ENCODE results near the gene LRRC3C.
"Not testable (repeated sequence)": the region's sequence is repeated elsewhere in the genome, so short reads cannot be mapped to it uniquely, and the experiment has no call there.

Gene LRRC3C

DNA sequence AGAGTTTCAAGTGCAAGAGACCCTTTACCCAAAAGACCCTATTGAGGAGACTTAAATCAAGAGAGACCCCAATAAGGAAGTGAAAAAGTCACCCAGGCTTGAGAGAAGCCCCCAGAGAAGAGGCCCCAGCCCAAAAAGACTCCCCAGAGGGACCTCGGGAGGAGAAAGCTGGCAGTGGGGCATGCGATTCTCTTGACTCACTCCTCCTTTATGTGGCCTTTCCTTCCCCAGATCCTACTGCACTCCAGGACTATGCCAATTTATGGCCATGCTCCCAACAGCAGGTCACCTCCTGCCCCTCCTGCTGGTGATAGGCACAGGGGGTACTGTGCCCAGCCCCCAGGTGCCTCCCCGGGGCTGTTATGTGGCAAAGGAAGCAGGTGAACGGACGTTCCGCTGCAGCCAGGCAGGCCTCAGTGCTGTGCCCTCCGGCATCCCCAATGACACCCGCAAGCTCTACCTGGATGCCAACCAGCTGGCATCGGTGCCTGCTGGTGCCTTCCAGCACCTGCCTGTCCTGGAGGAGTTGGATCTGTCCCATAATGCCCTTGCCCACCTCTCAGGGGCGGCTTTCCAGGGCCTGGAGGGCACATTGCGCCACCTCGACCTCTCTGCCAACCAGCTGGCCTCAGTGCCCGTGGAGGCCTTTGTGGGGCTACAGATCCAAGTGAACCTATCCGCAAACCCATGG lies 16.3 kb downstream of the LRRC3C start:
- no peaks in the 10 kb centered on the region for H3K27me3 ChIP-seq (ENCODE audit: control insufficient read depth, insufficient read depth, low read length)
- no peak overlapping the region for H3K27ac ChIP-seq (ENCODE audit: low read depth, low read length)
- no peak overlapping the region for H3K4me3 ChIP-seq (ENCODE audit: low read length)
- peaks cover 11% of the 10 kb centered on the region for H3K4me1 ChIP-seq (ENCODE audit: control insufficient read depth, insufficient read depth, low read length)
- no peak overlapping the region for H3K9ac ChIP-seq (ENCODE audit: low read length)
- no peaks in the 10 kb centered on the region for H3K36me3 ChIP-seq (ENCODE audit: control insufficient read depth, insufficient read depth, low read length)

DNA sequence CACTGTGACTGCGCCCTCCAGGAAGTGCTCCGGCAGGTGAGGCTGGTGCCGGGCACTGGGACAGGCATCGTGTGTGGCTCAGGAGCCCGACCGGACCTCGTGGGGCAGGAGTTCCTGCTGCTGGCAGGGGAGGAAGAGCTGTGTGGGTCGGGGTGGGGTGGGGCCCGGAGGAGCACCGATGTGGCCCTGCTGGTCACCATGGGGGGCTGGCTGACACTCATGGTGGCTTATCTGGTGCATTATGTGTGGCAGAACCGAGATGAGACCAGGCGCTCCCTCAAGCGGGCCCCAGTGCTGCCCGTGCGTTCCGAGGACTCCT lies 16.8 kb downstream of the LRRC3C start:
- Histone ChIP-seq H3K4me1 (ENCODE audit: control insufficient read depth, insufficient read depth, low read length) (peaks cover 8% of the 10 kb centered on the region), H3K27me3 (ENCODE audit: control insufficient read depth, insufficient read depth, low read length) (no peaks in the 10 kb centered on the region), H3K36me3 (ENCODE audit: control insufficient read depth, insufficient read depth, low read length) (no peaks in the 10 kb centered on the region), H3K4me3 (ENCODE audit: low read length) (no peak overlapping the region), H3K27ac (ENCODE audit: low read depth, low read length) (no peak overlapping the region), H3K9ac (ENCODE audit: low read length) (no peak overlapping the region)

DNA sequence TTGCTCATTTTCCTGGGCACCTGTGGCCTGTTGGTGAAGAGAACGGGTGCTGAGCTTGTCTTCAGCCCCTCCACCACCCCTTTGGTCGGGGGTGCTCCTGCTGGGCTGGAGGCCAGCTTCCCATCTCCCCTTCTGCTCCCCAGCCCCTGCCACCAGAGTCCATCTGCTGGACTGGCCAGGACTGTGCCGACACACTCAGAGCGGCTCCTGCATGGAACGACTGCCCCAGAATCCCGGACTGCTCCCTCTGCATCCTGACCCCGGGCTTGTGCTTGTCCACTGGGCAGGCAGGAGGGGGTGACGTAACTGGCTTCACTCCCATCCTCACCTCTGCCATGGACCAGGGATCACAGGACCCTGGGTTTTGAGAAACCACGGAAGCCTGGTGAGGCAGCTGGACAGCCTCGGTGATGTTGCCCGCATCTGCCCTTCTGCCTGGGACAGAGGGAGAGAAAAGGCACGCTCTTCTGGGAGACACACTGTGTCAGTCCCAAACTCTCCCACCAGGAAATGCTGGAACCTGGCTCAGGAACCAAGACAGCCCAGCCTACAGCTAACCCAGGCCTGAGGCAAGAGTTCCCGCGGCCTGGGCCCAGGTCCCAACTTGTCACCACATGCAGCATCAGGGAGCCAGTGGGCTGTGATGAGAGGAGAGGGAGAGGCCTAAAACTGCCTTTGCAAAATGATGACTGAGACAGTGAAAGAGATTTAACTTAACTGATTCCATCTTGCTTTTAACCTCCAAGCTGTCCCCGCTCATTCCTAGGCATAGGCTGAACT lies 19.2 kb downstream of the LRRC3C start:
- no peak overlapping the region for H3K27ac ChIP-seq (ENCODE audit: low read depth, low read length)
- H3K27me3 ChIP-seq (ENCODE audit: control insufficient read depth, insufficient read depth, low read length) = no peaks in the 10 kb centered on the region
- no peaks in the 10 kb centered on the region for H3K36me3 ChIP-seq (ENCODE audit: control insufficient read depth, insufficient read depth, low read length)
- H3K4me1 ChIP-seq (ENCODE audit: control insufficient read depth, insufficient read depth, low read length) = no peaks in the 10 kb centered on the region
- no peak overlapping the region for H3K4me3 ChIP-seq (ENCODE audit: low read length)
- H3K9ac ChIP-seq (ENCODE audit: low read length) = no peak overlapping the region

DNA sequence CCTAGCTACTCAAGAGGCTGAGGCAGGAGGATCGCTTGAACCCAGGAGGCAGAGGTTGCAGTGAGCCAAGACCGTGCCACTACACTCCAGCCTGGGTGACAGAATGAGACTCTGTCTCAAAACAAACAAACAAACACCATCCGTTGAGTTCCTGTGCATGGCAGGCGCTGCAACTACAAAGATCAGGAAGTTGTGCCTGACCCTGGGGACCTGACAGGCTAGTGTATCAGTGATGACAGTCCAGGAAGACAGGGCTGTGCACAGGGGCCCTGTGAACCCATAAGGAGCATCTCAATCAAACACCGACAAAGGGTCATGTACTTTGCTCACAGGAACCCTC lies 20.9 kb downstream of the LRRC3C start:
- not testable (repeated sequence) for H3K27me3 ChIP-seq (ENCODE audit: control insufficient read depth, insufficient read depth, low read length); H3K4me3 ChIP-seq (ENCODE audit: low read length); H3K36me3 ChIP-seq (ENCODE audit: control insufficient read depth, insufficient read depth, low read length); H3K4me1 ChIP-seq (ENCODE audit: control insufficient read depth, insufficient read depth, low read length); H3K9ac ChIP-seq (ENCODE audit: low read length); H3K27ac ChIP-seq (ENCODE audit: low read depth, low read length)

DNA sequence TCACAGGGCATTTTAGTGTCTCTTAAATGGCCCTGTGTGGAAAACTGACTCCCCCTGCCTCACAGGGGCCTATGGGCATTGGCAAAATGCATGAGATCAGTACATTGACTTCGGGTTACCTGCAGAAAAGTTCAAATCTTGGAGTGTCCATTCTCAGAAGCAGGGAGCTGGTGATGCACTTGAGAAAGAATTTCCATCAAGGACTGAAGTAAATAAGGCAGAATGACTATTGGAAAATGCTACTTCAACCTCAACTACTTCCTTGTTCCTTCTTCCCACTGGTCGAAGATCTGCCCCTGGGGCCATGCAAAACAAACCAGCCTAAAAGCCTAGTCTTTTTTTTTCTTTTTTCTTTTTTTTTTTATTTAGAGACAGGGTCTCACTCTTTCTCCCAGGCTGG lies 21.5 kb downstream of the LRRC3C start:
- Histone ChIP-seq H3K27ac (ENCODE audit: low read depth, low read length) (no peak overlapping the region), H3K9ac (ENCODE audit: low read length) (no peak overlapping the region), H3K4me3 (ENCODE audit: low read length) (no peak overlapping the region), H3K36me3 (ENCODE audit: control insufficient read depth, insufficient read depth, low read length) (no peaks in the 10 kb centered on the region), H3K4me1 (ENCODE audit: control insufficient read depth, insufficient read depth, low read length) (peaks cover 5% of the 10 kb centered on the region), H3K27me3 (ENCODE audit: control insufficient read depth, insufficient read depth, low read length) (no peaks in the 10 kb centered on the region)

DNA sequence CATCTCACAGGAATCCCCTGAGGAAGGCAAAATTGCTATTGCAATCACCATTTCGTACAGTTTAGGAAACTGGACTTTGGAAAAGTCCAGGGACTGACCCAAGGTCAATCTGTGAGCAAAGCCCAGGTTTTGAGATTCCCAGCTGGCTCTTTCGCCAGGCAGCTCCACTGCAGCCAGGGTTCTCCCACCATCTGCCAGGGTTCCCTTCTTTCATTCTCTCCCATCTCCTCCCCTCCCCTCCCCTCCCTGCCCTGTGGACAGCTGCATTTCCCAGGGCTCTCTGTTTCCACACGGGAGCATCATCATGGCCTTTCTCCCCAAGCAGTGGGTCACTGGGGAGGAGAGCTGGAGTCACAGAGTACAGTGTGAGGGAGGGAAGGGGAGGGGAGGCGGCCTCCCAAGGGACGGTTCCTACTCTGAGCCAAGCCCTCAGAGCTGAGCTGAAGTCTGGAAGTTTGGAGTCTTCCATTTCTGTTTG lies 23.4 kb downstream of the LRRC3C start:
- no peak overlapping the region for H3K27ac ChIP-seq (ENCODE audit: low read depth, low read length)
- H3K9ac ChIP-seq (ENCODE audit: low read length) = no peak overlapping the region
- H3K4me1 ChIP-seq (ENCODE audit: control insufficient read depth, insufficient read depth, low read length) = peaks cover 5% of the 10 kb centered on the region
- no peaks in the 10 kb centered on the region for H3K36me3 ChIP-seq (ENCODE audit: control insufficient read depth, insufficient read depth, low read length)
- no peak overlapping the region for H3K4me3 ChIP-seq (ENCODE audit: low read length)
- no peaks in the 10 kb centered on the region for H3K27me3 ChIP-seq (ENCODE audit: control insufficient read depth, insufficient read depth, low read length)

DNA sequence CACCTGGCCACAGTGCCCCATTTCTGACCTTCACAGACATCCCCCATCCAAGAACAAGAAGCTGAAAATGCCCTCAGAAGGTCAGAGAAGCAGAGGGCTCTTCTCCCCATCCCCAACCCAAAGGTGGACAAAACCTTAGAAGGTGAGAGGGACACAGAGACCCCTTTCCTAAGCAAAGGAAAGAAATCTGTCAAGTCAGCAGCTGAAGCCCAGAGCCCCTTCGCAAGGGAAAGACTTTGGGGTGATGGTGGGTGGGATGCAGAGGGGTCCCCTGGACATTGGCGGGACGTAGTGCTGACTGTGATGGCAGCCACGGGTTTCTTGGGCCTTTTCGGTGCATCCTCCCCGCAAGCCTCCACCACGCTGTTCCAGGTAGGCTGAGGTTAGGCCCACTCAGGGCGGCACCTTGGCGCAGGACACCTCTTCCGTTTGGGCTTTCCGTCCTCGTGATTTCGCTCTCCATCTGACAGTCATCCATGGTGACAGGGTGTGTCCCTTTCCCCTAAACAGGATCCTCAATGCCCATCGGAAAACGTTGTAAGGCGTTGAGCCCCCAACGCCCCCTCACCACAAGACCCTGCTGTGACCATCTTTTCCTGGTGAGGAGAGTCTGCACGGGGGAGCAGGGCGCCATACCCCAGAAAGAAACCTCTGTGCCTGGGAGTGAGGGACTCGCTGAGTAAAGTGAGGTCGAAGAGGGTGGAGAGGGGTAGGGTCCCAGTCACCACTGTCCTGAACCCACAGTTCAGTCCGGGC lies 24.6 kb downstream of the LRRC3C start:
- H3K4me3 ChIP-seq (ENCODE audit: low read length) = peak overlapping the region; percentile 81

DNA sequence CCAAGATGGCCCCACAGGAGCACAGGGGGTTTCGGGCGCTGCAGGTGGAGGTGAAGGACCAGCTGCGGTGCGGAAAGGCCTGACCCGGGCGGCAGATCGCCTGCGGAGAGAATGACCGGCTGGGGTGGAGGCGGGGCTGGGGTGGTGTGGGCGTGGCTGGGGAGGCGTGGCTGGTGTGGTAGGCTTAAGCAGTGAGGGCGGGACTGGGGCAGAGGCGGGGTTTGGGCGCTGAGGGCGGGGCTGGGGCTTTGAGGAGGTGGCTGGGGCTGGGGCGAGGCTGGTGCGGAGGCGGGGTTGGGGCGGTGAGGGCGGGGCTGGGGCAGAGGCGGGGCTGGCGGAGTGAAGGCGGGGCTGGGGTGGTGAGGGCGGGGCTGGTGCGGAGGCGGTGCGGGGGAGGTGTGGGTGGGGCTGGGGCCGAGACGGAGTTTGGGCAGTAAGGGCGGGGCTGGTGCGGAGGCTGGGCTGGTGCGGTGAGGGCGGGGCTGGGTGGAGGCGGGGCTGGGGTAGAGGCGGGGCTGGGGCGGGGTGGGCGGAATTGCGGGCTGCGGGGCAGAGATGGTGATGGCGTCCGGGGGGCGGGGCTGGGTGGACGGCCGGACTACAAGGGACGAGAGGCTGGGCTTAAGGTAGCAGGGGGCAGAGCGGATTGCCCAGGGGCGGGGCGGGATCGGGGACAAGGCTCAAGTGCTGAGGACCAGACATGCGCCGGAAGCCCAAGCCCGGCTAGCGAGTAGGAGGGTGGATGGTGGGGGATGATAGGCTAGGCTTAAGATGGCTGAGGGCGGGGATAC lies 25.3 kb downstream of the LRRC3C start:
- H3K9ac ChIP-seq (ENCODE audit: low read length) = peak overlapping the region; percentile 87
- peak overlapping the region; percentile 48 for H3K27ac ChIP-seq (ENCODE audit: low read depth, low read length)

More for the DNA sequence above, 24.6 kb downstream of the LRRC3C start:
- peak overlapping the region; percentile 87 for H3K9ac ChIP-seq (ENCODE audit: low read length)
- H3K36me3 ChIP-seq (ENCODE audit: control insufficient read depth, insufficient read depth, low read length) = no peaks in the 10 kb centered on the region
- no peaks in the 10 kb centered on the region for H3K27me3 ChIP-seq (ENCODE audit: control insufficient read depth, insufficient read depth, low read length)
- no peak overlapping the region for H3K27ac ChIP-seq (ENCODE audit: low read depth, low read length)
- H3K4me1 ChIP-seq (ENCODE audit: control insufficient read depth, insufficient read depth, low read length) = peaks cover 5% of the 10 kb centered on the region

DNA sequence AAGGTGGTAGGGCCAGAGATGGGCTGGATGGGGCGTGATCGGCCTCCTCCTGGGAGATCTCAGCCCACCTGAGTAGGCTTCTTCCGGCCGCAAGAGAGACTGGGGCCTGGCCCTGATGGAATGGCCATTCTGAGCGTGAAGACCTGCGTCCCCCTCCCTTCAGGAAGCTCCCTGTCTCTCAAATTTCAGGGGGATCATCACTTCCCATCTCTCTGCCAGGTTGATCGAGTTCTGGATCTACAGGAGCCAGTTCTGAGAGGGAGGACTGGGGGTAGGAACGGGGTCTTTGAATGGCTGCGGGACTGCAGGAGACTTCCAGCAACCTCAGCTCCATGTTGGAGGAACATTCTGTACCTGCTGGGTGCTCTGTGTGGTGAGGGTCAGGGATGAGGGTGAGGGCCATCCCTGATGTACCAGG lies 25.9 kb downstream of the LRRC3C start:
- Histone ChIP-seq H3K4me3 (ENCODE audit: low read length) (peak overlapping the region; percentile 72), H3K36me3 (ENCODE audit: control insufficient read depth, insufficient read depth, low read length) (no peaks in the 10 kb centered on the region), H3K4me1 (ENCODE audit: control insufficient read depth, insufficient read depth, low read length) (peaks cover 5% of the 10 kb centered on the region), H3K9ac (ENCODE audit: low read length) (peak overlapping the region; percentile 40), H3K27ac (ENCODE audit: low read depth, low read length) (peak overlapping the region; percentile 48), H3K27me3 (ENCODE audit: control insufficient read depth, insufficient read depth, low read length) (no peaks in the 10 kb centered on the region)

More for the DNA sequence above, 25.3 kb downstream of the LRRC3C start:
- Histone ChIP-seq H3K4me1 (ENCODE audit: control insufficient read depth, insufficient read depth, low read length) (peaks cover 5% of the 10 kb centered on the region), H3K27me3 (ENCODE audit: control insufficient read depth, insufficient read depth, low read length) (no peaks in the 10 kb centered on the region), H3K36me3 (ENCODE audit: control insufficient read depth, insufficient read depth, low read length) (no peaks in the 10 kb centered on the region), H3K4me3 (ENCODE audit: low read length) (peak overlapping the region; percentile 81)

DNA sequence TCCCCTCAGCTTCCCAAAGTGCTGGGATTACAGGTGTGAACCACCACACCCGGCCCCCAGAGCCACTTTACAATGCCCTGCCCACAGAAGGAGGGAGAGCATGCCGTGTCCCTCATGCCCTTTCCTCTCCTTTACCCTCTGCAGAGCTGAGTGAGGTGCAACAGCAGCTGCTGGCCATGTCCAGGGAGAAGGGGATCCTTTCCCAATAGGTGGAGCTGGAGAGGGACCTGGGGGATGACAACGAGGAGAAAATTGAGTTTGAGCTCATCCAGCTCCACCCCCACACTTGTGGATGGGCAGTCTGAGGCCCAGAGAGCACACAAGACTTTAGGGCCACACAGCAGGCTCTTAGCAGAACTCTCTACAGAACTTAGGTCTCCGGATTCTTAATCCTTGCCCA lies 27.3 kb downstream of the LRRC3C start:
- Histone ChIP-seq H3K27ac (ENCODE audit: low read depth, low read length) (no peak overlapping the region), H3K27me3 (ENCODE audit: control insufficient read depth, insufficient read depth, low read length) (no peaks in the 10 kb centered on the region), H3K4me1 (ENCODE audit: control insufficient read depth, insufficient read depth, low read length) (peaks cover 5% of the 10 kb centered on the region), H3K9ac (ENCODE audit: low read length) (no peak overlapping the region), H3K36me3 (ENCODE audit: control insufficient read depth, insufficient read depth, low read length) (no peaks in the 10 kb centered on the region), H3K4me3 (ENCODE audit: low read length) (no peak overlapping the region)

DNA sequence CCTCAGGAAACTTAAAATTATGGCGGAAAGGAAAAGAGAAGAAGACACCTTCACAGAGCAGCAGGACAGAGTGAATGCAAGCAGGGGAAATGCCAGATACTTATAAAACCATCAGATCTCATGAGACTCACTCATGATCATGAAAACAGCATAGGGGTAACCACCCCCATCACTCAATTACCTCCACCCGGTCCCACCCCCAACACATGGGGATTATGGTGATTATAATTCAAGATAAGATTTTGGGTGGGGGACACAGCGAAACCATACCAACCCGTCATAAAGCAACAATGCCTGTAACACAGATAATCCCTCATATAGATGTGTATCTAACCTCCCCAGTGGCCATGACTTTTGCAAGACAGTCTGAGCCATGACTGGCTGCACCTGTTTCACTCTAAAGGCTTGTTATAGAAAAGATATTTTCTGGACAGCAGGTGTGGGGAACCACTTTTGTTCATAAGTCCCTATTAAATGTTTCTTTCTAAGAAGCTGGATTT lies 28.2 kb downstream of the LRRC3C start:
- Histone ChIP-seq H3K36me3 (ENCODE audit: control insufficient read depth, insufficient read depth, low read length) (no peaks in the 10 kb centered on the region), H3K4me3 (ENCODE audit: low read length) (no peak overlapping the region), H3K9ac (ENCODE audit: low read length) (no peak overlapping the region), H3K27ac (ENCODE audit: low read depth, low read length) (no peak overlapping the region), H3K4me1 (ENCODE audit: control insufficient read depth, insufficient read depth, low read length) (peaks cover 5% of the 10 kb centered on the region), H3K27me3 (ENCODE audit: control insufficient read depth, insufficient read depth, low read length) (no peaks in the 10 kb centered on the region)

Data from rectal smooth muscle tissue (tissue), 1 donor.